A549 treated with ZK216348 at 1 μM for 4 hours (cell line): ENCODE data around the gene OPTC. TPM values are rescaled to one million over a fixed set of nuclear protein-coding genes. Genes with fewer than 3 reads are reported as not detected.

ENCODE experiments used
- total RNA-seq: library from RNA; stranded (reverse); fragments of 200-300 nt; extraction: Qiagen RNA extraction; gene quantifications from 5 replicates; pipeline ENCODE4 v1.2.3, GENCODE V29; 2022; ENCODE audit warnings: low read depth

The OPTC gene, protein sequence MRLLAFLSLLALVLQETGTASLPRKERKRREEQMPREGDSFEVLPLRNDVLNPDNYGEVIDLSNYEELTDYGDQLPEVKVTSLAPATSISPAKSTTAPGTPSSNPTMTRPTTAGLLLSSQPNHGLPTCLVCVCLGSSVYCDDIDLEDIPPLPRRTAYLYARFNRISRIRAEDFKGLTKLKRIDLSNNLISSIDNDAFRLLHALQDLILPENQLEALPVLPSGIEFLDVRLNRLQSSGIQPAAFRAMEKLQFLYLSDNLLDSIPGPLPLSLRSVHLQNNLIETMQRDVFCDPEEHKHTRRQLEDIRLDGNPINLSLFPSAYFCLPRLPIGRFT
- not detected in 5 replicates for total RNA-seq

DNA sequence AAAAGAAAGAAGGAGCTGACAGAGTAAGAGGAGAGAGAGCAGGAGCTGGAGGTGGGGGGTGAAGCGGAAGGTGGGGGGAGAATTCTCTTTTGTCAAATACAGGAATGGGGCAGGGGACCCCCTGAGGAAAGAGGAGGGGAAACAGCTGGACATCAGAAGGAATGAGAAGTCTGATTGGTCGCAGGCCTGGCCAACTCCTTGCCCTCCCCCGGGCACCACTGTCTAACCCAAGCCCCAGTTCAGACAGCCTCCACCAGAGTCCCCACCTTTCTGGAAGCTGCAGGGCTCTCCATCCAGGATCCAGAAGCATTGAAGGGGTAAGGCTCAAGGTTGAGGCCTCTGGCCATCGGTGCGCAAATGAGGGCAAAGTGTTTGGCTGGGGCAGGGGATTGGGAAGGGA lies at the start of gene OPTC:
TSS of gene OPTC (plus strand) at position 253 of the 400 bp plus-strand sequence. CDS start 1,853 bp downstream, outside the sequence.

DNA sequence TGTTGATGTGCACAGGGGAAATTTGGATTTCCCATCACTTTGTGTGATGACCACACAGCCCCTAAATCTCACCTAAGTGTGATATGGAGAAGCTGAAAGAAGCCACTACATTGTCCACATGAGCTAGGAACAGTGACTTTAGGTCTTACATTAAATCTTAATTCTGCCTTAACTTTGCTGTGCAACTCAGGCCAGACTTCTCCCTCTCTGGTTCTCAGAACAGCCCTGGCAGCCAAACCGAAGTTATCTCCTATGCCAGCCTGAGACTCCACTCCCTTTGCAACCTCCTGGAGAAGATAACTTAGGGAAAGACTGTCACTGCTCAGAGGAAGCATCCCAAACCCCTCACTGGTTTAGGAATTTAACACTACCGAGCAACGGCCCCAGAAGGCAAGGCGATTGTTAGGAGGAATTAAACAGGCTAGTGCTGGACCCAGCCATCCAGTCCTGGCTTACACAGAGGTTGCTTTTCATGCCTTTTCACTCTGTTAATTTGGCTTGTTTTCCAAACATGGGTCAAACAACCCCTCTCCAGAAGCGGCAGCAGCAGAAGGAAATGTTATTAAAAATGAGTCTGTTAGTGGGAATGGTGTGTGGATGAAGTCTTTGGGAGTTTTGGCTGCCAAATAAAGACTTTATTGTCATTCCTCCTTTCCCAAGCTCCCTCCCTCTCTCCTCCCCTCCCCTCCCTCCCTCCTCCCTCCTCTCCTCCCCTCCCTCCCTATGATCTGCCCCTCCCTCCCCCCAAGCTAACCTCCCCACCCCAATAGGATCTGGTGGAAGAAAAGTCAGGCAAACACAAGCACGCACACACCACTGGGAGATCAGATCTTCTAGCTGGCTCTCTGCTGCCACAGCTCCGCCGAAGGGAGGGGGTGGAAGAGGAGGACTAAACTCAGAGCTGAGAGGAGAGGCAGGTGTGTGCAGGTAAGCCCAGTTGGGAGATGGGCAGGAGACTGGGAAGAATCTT lies 18.7 kb upstream of the OPTC start, which contains the start of gene PRELP:
TSS of gene PRELP (plus strand) at position 795 of the 970 bp plus-strand sequence. CDS start 7,379 bp downstream, outside the sequence.

Other genes starting within 250 kb of the OPTC start
- 11.9 to 13.9 TPM (median 13.1 TPM) in 5 replicates for gene BTG2, start 188.6 kb upstream of the OPTC start, total RNA-seq
- 0.06 to 0.21 TPM in 2 of 5 replicates, not detected in the others for gene FMOD, start 143.0 kb upstream of the OPTC start, total RNA-seq
- not detected in 5 replicates for gene PRELP, start 18.3 kb upstream of the OPTC start, total RNA-seq
- 12.0 to 21.8 TPM (median 18.1 TPM) in 5 replicates for gene ATP2B4, start 132.7 kb downstream of the OPTC start, total RNA-seq